ENCODE results near the gene AVPR2.

The AVPR2 gene

DNA sequence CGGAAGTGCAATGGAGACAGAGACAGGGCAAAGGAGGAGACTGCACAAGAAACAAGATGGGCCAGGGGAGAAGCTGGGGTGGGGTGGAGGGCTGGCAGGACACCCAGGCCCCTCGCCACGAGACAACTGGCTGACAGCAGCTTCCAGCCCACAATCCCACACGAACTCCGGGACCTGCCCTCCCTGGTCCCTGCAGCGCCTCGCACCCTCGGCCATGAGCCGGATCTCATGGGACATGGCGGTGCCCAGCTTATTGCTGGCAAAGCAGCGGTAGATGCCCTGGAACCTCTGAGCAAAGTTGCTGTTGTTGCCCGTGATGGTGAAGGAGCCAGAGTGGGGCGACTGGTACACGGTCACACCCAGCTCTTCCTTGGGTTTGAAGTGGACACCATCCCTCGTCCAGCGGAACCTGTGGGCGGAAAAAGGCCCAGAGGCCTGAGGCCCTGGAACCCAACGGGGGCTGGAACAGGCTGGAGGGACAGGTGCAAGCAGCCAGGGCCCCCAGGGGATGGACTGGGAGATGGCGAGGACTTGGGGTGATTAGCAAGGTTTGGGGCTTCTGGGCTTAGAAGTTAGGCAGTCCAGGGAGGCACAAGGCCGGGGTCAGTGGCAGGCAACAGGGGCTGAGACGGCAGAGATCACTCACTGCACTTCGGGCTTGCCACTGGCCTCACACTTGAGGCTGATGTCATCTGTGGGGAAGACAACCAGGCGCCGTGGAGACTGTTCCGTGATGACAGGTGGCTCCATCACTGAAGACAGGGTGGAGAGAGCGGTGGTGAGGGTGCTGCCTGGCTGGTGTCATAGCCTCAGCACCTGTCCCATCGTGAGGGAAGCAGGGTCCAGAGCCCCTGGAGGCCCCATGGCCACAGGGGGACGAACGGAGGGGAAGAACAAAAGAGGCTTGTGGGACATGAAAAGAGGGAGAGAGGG is 32.3 kb upstream of the AVPR2 start:
- DNase-seq: no peak

DNA sequence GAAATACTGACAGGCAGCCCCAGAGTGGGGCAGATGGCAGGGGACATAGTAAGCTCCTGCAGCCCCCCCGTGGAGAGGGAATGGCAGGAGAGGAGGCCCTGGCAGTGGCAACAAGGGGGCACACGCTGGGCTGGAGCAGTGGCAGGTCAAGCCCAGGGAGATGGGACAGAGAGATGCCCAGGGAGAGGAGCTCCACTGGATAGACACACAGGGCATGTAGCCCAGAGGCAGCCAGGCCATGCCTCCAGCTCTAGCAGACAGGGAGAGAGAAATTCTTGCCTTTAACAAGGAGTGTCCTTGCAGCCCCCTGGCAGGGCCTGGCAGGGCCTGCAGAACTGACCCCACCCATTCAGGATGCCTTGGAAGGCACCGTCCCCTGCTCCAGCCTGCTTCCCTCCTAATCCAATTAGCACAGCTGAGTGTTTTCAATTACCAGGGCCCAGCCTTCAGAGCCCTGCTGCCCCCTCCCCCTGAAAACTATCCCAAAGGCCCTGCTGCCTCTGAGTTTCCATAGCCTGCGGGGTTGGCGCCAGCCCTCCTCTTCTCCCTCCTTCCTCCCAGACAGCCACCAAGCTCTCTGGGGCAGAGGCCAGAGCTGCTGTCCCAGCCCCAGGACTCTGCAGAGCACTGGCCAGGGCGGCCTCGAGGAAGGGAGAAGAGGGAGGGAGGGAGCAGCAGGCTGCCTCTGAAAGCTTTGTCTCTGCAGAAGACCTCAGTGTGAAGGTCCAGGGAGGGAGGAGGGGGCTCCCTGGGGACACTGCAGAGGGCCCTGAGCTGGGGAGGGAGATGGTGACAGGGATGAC is 31.0 kb upstream of the AVPR2 start:
- no peak for DNase-seq

DNA sequence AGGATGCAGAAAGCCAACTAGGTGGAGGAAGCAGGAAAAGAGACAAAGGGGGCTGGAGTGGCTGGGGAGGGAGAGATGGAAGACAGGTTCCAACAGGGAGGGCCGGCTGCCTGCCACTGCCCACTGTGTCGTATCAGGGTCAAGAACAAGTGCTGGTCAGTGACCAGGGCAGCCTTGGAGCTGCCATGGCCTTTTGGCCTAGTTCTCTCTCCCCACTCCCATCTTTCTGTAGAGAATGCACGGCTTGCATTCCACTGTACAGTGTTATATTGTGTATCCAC is 30.4 kb upstream of the AVPR2 start:
- DNase-seq: no peak

DNA sequence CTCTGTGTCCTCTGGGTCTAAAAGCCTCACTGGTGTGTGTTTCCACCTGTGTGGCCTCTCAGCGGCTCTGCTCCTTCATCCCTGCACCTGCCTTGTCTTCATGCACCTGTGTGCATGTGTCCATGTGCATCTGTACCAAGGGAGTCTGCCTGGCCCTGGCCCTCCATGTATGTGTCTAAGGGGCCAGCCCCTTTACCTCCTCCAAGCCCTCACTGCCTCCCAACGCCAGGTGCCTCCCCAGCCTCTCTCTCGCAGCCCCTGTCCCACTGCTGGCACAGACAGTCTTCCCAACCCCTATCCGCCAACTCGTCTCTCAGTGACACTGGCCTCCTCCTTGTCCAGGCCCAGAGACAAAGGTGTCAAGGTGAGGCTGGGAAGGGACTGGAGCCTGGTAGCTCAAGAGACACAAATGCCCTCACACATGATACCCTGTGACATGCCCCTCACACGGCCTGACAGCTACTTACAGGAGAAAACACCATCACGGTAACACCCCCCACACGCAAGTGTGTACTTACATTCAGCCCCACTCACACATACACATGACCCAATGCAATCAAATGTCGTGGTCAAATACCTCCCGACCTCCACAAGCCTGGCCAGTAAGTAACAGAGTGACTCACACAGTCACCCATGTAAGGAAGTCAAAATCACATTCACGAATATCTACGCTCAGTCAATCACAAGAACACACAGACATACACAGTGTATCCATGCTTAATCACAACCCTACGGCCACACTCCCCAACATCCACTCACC is 29.9 kb upstream of the AVPR2 start:
- no peak for DNase-seq

DNA sequence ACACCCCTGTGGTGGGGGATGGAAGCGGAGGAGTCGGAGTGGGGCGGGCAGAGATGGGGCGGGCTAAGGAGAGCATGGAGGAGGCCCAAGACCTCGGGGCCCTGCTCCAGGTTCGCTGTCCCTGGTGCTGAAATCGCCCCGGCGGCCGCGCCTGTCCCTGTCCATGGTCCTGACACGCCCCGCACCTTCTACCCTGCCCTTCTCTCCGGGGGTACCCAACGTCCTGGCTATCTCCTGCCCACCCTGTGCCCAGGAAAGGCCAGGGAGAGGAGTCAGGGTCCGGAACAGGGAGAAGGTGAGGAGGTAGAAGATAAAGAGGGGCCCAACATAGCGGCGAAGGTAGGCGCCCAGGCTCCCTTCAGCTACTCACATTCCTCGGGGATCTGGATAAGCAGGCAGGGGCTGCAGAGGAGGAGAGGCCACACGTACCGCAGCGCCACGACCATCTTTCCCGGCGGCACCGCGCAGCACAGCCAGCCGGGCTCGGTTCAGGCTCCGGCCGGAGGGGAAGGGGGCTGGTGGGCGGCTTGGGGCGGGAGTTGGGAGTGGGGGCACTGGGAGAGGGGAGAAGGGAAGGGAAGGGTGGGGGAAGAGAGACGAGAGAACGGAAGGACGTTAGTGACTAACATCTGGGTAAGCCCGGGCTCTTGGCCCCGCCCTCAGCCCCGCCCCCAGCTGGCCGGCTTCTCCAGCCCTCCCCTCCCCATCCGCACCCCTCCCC is 28.9 kb upstream of the AVPR2 start:
- peak; percentile 41 for DNase-seq

DNA sequence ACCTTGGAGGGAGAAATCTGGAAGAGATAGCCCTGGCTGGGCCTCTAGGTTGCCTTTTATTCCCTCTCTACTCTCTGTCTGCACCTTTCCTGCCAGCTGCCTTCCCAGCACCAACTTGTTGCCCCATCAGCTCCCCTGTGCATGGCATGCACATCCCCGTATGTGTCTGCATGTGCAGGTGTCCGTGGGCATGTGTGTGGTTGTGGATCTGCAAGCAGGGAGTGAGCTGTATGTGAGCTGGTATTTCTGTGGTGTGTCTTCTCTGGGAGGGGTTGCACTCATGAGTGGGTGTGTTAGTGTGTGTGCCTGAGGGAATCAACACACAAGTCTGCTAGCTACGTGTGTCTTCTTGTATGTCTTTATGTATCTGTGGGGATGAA is 28.4 kb upstream of the AVPR2 start:
- no peak for DNase-seq

DNA sequence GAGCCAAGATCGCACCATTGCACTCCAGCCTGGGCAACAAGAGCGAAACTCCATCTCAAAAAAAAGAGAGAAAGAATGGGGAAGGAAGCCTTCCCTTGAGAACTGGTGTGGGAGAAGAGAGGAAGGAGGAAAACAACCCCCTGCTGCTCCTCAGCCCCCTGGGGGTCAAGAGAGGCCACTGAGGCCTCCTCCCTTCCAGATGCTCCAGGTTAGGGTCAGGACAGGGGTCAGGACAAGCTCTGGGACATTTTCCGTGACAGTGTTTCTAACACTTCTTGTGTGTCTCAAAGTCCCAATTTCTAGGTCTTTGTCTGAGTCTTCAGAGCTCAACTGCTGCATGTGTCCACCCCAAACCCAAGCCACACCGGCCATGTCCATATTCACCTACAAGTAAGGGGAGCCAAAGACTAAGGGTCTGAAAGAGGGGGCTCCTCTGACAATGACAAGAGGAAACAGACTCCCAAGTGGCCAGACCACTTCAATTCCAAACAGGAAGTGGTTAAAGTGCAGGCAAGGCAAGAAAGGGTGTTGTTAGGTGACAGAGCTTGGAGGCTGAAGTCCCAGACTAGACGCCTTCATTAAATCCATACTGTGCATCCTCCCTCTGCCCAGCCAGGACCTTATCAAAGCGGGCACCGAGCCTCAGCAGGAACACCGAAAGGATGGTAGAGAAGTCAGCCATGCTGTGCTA is 26.8 kb upstream of the AVPR2 start:
- no peak for DNase-seq

DNA sequence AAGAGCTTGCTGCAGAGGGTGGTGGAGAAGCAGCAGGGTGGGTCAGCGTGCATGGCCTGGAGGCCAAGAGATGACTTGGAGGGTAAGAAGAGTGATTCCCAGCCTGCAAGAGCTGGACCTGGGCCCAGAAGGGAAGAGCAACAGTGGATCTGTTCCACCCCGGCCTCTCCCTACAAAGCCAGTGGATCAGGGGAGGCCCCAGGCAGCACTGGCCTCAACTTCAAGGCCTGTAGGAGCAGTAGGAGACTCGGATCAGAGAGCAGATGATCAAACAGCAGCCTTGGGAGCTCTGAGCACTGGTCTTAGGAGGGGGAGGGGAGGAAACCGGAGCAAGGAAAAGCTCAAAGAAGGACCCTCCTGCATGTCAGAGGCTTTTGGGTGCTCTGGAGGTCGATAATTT is 26.1 kb upstream of the AVPR2 start:
- DNase-seq: no peak

DNA sequence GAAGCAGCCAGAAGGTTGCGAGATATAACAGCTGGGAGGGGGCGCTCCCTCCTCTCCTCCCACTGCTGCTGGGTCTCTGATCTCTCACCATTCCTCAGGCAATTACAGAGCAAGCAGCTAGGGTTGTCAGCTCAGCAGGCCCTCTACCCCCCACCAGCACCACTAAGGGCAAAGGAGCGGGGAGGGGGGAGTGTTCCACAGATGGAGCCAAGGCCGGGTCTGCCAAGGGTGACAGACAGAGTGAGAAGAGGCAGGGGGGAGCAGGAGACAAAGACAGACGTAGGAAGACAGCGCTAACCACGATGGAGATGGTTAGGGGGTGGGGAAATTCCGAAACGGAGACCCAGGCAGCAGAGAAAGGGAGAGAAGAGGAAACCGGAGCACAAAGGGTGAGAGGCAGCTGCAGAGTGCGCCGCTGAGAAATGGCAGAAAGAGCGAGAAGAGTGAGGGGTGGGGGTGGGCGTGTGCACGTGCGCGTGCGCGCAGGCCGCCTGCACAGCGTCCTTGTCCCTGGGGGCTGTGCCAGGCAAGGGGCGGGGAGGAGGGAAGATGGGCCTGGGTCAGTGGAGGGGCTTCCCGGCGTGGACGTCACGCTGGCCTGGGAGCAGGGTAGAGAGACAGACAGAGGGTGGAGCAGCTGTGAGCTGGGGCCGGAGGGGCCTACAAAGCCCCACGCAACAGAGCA is 25.4 kb upstream of the AVPR2 start:
- DNase-seq: no peak

DNA sequence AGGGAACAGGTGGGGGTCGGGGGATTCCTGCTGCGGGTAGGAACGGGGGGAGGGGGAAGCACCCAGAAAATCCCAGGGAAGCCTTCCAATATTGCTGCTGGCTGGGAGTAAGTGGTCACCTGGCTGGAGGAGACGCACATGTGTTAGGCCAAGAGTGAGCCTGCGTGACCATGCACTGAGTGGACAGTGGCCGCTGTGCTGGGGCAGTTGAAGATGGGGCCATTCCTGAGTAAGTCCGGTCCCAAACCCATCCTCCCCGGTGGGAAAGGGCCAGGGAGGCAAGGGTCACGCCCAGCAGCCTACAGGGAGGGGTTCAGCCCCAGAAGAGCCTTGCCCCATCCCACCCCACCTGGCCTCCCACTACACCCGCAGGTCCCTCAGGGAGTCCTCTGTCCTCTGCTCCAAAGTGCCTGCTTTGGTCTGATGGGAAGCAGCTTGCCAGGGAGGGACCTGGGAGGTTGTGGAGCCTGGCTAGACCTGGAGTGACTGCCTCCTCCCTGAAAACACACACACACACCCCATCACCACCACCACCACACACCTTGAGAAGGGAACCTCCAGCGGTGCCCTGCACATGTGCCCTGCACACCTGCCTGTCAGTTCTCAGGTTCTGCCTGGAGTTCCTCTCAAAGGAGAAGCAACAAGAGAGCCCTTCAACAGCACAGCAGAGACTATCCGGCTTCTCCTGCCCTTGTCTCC is 24.6 kb upstream of the AVPR2 start:
- no peak for DNase-seq

DNA sequence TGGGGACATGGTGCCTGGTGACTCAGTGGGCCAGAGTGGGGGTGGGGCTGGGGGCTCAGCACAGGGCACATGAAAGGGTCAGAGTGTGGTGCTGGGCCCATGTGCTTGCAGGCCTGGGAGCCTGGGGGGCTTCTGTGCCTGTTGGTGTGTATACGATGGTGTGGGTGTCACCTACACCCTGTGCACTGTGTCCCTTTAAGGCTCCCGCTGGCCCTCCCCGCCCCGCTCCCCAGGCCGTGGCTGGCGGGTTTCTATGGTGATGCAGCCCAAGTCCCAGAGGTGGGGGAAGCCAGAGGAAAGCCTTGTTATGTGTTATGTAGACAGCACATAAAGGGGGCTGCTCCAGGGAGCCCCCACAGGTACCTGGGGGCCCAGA is 24.0 kb upstream of the AVPR2 start:
- DNase-seq: no peak

DNA sequence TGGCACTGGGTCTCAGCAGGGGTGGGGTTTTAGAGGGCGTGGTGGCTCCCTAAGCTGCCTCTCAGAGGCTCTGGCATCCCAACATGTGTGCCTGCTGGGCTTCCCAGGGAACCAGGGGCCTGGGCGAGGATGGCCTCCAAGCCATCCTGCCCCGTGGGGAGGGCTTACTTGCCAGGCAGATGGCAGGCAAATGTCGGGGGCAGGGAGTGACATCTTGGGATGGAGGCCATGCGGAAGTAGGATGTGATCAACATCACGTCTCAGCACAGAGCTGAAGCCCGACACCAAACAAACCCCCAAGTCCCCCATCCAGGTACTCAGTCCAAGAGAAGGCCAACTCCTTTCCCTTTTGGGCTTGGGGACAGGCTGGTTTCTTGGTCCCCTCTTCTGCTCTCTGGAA is 23.2 kb upstream of the AVPR2 start:
- no peak for DNase-seq

DNA sequence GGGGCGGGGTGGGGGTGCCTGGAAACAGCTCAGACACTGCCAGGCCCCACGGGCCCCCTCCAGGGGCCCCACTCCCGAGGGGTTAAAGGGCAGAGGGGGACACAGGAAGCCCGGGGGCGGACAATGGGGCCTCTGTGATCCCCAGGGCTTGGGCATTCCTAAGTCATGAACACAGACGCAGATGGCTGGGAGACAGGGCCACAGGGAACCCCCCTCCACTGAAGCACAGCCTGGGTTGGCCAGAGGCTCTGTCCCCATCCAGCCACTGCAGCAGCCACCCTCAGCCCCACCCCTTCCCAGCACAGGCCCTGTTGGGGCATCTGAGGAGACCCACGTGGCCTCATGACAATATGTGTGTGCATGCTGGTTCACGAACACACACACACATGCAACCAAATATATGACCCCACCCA is 22.4 kb upstream of the AVPR2 start:
- no peak for DNase-seq

DNA sequence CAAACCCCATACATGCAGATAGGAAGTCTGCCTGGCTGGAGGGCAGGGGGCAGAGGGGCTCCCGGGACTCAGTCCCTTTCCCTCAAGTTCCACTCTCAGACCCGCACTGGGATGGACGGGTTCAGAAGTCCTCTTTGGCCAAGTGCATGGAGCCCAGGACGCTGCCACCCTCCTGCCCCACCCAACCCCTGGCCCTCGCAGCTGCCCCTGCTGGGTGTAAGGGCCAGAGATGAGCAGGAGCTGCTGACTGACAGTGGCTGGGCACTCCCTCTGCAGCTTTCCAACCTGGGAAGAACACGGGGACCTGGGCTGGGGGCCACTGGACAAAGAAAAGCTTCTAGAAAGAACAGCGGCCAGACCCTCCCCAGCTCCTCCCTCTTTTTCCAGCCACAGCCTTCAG is 21.9 kb upstream of the AVPR2 start:
- no peak for DNase-seq

DNA sequence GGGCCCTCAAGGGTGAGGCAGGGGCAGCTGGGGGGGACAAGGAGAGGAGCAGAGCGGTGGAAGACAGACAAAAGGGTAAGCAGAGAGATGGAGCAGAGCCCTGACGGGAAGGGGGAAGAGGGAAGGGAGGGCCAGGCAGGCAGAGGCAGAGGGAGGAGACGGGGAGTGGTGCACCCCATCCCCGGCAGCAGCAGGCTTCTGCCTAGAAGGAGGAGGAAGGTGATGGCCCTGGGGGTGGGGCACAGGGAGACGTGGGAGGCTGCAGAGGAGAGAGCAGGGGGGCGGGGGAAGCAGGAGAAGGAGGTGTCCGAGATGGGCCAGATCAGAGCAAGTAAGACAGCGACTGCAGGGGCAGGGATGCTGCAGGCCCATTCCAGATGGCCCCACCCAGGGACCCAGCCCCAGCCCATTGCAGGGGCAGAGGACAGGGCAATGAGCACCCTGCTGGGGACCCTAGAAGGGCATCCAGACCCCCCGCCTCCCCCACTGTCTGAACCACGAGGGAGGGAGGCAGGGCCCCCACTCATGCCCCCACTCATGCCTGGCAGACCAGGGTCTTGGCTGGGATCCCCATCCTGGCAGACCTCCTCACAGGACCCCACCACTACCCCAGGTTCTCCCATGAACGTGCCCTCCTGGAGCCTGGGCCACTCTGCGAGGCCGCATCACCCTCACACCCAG is 21.2 kb upstream of the AVPR2 start:
- DNase-seq: no peak

DNA sequence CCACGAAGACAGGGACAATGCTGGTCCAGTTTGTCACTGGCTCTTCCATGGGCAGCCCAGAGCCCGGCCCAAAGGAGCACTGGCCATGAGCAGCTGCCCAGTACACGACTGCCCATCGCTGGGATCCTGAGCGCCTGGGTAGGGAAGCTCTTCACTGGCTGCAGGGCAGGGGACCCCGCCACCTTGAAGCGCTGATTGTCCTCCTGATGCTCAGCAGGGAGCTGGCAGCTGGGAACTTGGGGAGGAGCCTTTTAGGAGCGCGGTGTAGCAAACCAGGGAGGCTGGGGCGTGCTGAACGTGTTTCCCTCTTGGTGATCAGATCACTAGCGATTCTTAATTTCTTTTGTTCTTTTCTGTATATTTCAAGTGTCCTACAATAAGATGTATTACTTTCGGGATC is 20.3 kb upstream of the AVPR2 start:
- DNase-seq: no peak

DNA sequence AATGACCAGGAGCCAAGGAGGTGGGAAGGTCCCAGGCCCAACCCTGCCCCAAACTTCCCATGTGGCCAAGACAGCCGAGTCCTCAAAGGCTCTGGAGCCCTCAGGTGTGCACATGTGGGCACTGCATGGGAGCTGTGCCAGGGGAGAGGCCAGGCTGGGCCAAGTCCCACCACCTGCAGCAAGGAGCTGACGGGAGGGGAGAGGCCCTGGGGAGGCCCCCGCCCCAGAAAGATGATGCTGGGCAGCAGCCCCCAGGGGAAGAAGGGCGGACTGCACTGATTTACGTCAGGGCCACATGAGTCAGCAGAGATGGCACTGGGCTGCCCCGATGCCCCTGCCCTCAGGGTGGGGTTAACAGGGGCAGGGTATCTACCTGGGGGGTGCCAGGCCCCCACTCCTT is 19.9 kb upstream of the AVPR2 start:
- DNase-seq: no peak

DNA sequence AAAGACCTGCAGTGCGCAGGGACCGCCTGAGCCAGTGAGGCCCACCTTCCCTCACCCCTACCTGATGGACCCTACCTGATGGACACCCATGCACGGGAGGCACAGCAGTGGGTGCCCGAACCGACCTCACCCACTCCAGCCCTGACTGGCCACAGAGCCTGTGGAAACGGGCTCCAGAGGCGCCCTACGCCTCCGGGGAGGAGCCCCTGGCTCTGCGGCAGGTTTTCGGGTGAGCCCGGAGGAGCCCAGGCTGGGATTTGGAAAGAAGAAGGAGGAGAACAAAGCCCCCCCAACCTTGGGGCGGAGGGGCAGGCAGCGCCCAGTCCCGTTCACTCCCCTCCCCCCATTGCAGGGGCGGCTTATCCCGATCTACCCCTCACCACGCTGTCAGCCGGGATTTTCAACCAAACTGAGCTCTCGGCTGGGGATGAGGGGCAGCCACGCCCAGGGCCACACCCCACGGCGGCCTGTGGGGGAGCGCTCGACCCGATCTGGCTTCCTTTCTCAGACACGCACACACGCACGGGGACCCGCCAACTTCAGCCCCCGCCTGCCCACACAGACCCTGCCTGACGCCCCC is 19.2 kb upstream of the AVPR2 start:
- DNase-seq: no peak

DNA sequence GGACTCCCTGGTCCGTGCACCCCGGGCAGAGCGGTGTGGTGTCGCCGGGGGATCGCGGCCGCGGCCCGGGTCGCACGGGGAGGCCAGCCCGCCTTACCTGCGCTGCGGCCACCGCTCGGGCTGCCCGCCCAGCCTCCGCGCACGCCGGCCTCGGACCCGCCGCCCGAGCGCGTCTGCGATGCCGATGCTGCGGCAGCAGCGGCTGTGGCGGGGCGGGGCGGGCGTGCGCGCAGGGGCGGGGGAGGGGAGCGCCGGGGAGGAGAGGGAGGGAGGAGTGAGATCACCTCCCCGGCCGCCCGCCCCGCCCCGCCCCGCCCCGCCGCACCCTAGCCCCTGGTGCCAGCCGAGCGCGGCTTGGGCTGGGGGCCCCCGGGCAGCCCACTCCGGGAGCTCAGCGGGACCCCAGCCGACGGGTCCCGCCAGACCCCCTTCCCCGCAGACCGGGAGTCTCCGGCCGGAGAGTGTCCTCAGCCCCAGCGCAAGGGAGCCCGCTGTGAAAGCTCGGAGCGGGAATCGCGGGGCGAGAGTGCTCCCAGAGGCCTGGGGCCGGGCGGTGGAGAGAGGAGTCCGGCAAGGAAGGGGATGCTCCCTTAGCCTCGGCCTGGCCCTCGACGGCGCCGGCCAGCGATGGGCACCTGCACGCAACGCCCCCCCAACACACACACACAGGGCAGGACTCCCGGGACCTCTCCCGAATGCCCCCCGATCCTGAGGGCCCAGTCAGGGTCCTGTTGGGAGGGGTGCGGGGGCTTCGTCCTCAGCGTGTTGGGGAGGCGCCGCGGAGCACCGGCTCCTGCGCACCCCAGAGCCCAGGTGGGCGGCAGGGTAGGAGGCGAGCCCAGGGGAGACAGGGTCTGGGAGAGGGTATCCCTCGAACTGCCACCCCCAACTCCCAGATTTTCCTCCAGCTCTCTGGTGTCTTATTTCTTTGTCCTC is 18.2 kb upstream of the AVPR2 start, which contains the start of gene L1CAM:
Gene L1CAM, minus strand, starts transcription at position 206 of the 936 bp plus-strand sequence. CDS start 10,337 bp downstream, outside the sequence.
- DNase-seq: no peak

Data from activated gamma-delta T cell (primary cell).